Fibroblast of skin of right quadriceps (primary cell): ENCODE data around the gene TCERG1L.
"Not testable (repeated sequence)": the region's sequence is repeated elsewhere in the genome, so short reads cannot be mapped to it uniquely, and the experiment has no call there.

Experiments used
- DNase-seq: peaks from one replicate; pipeline ENCODE4 v3.0.0-alpha.2; 2013

Gene TCERG1L

DNA sequence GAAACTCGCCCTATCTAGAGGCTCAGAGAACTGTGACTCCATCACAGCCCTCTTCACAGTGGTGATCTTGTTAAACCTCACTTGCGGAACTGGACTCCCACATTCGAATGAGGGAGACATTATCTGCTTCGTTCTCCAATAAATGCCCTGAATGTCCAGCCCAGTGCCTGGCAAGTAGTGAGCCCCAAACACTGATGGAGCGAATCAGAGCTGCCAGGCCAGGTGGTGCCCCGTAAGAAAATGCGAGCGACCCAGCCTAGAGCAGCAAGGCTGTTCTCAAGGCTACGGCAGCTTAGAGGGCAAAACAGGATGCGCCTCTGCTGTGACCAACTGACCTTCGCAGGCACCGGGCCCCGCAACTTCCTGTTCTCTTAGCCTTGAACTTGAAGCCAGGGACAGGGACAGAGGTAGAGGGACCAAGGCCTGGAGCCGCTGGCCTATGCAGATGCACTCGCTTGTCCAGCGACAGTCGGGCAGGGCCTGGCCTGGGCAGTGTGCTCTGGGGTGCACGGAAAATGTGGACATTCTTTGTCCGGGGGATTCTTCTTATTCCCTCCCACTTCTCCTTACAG lies 217.6 kb downstream of the TCERG1L start:
- DNase-seq = no peak

DNA sequence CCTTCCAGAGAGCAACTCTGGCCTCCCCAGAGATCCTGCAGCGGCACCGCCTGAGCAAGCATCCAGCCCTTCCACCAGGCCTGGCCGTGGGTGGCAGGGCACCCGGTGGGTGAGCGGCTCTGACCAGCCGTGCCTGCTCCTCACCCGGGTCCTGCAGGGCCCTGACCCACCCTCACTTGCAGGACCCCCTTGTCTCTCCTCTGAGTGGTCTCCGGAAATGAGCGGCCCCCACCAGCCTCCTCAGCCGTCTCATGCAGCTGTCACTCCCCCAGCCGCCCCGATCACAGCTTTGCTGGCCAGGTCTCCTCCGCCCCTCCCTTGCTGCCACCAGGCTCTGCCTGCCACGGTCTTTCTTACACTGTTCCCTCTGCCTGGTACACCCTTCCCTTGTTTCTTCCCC lies 218.2 kb downstream of the TCERG1L start:
- DNase-seq = no peak

DNA sequence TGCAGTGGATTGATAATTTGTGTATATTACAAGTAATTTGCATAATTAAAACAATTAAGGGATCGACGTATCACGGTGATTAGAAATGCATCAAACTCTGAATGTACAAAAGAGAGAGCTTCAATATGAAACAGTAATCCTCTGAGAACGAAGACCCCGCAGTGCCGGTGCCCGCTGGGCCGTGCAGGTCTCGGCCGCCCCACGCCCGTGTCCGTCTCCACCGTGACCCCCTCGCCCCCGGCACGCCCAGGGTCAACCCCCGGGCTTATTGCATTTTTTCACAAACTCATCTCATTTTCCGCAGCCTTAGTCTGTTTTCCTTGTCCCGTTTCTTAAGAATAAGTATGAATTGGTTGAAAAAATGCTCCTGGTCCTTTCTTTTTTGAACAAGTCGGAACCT lies 218.6 kb downstream of the TCERG1L start:
- DNase-seq = no peak

DNA sequence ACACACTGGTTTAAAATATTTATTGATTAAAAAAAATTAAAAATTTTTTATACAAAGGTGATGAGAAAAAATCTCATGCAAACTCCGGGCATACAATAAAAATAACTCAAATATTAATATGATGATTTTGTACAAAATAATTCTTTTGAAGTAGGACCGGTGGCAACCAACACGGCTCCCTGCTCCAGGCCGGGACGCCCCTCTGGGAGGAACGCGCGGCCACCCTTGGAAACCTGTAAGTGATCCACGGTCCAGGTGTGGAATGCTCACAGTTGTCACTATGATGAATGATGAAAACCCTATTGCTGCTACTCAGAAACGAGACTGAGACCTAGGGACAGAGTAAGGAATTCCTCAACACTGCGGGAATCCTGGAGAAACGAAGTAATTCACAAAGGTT lies 219.1 kb downstream of the TCERG1L start:
- no peak for DNase-seq

DNA sequence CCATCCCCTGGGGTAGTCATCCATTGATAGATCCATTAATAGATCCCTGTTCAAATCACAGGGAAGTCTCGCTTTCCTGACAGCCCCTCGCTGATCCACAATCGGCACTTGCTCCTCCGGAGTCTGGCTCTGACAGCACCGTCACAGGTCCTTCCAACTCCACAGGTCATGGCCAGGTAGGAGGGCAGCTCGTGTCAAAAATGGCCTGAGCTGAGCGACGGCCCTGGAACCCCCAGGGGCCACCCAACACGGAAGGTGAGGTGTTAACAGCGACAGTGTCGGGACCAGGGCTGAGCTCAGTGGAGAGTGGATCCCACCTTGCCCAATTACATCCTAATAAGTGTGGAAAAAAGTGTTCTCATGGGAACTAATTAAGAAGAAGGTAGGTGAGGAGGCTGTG lies 219.8 kb downstream of the TCERG1L start:
- no peak for DNase-seq

DNA sequence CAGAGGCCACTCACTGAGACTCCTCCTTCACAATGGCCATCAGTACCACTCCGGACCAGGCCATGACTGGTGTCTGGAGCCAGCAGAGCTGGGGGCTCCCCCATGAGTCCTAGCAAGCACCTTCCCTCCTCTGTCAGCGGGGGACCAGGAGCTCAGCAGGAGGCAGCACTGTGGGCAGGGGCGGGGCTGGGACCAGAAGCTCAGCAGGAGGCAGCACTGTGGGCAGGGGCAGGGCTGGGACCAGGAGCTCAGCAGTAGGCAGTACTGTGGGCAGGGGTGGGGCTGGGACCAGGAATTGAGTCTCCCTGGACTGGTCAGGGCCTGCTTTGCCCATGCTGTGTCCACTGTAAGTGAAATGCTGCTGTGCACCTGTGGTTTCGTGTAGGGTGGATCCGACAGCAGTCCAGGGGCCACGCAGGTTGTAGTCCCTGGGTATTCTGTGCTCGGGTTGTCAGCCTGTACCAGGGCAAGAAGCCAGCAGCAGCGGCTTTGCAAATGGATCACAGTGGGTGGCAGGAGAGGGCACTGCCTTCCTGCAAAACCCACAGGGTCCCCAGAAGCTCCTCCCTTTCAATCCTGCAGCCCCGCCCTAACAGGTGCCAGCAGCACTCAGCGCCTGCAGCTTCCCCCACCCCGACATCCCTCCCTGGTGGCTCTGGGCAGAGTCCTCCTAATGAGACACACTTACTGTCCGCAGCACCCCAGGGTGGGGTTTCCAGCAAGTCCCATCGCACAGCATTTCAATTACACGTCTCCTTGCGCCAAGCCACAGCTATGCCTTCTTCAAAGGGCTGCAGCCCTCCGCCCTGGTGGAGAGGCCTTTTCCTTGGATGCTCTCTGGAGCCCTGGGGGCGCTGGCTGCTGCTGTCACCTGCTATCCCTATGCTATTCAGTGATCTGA lies 220.5 kb downstream of the TCERG1L start:
- no peak for DNase-seq

DNA sequence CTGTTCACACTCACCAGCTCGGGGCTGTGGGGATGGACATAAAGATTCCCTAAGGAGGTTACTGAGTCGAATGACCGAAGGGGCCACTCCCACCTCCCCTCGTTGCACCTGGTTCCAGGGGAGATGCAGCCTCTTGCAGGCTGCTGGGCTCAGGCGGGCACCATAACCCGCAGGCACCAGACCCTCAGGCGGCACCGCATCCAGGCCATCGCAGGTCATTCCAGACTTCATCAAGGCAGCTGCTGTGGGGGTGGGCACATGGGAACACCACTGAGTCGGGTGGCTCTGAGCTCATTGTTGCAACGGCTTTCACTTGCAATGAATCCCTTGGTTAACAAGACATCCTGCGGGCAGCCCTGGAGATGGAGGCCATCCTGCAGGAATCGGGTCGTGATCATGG lies 221.7 kb downstream of the TCERG1L start:
- no peak for DNase-seq

DNA sequence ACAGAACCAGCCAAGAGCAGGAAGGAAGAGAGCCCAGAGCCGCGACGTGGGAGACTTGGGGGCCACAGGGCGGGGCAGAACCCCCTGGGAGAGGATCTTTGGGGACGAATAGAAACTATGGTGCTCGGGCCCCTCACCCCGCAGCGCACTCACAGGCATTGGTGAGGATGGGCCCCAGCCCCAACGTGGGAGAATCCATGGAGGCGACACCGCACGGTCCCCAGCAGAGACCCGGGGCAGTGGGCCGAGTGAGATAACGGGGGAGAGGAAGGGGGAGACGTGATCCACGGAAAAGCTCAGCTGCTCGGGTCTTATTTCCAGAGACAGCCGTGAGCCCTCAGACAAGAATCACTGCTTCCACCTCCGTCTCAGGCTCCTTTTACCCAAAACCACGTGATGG lies 222.4 kb downstream of the TCERG1L start:
- no peak for DNase-seq

DNA sequence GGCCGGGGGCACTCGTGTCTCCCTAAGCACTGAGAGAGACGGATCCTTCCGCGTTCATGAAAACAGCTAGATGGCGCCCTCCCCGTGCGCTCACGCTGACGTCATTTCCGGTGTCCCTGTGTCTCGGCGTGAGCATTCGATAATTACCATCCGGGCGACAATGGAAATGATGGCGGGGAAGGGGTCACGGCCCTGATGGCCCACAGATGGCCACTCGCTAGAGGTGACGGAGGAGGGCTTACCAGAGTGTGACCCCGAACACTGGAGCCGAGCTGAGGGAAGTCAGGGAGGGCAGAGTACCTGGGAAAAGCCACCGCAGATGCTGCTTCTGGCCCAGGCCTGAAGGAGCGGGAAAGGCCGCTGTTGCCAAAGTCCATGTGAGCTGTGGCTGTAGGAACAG lies 222.9 kb downstream of the TCERG1L start:
- no peak for DNase-seq

DNA sequence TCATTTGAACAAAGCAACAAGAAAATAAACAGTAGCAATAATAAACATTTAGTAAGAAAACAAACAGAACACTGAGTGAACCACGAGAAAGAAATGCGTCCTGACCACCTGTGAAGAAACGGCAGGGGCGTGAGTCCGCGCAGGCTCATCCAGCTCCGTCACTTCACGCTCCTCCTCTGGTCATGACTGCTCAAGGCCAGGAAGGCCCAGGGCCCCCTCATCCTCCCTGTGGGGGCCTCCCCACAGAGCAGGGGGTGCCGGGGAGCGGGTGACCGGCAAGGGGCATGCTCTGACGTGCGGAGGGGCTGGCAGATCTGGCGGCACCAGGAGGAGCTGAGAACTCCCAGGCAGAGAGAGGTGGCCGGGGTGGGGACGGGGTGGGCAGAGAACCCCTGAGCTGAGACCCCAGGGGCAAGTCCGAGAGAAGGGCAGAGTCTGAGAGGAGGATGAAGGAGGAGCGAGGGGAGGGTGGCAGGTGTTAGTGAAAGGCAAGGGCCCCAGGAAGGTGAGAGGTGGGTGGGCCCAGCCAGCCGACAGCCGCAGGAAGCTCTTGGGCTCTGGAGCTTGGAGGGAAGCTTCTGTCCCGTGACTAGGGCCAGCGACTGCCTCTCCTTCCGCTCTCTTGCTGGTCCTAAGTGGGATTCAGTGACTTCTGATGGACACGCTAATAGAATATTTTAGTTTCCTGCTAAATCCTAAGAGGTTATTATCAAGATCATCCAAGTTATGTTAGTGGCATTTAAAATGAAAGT lies 223.9 kb downstream of the TCERG1L start:
- DNase-seq = no peak

DNA sequence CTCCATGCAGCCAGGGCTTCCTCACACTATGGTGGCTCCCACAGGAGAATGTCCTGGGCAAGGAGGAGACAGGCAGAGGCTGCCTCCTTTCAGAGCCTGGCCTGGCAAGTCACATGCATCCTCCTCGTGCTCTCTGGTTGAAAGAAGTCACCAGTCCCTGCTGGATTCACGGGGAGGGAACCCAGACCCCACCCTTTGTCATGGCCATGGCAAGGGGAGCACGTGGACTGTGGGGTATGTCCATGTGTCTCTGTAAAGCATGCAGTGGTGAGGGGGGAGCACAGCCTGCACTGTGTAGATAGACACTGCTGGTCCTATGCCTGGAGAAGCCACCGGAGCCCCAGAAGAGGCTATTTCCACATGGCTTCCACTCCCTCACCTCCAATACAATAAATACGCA lies 225.0 kb downstream of the TCERG1L start:
- no peak for DNase-seq

DNA sequence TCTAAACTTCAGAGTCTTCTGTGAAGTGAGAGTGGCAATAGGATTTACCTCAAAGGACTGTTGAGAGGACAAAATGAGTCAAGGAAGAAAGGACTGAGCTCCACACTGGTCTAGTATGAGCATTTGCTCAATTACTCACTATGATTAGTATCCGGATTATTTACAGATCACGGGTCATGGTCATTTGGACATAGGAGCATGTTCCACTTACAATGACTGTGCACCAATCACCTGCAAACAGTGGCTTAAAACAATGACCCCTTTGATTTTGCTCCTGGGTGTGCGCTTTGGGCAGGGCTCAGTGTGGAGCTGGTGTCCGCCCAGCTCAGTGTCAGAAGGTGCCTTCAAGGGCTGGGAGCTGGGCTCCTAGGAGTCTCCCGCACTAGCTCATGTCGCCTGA lies 225.4 kb downstream of the TCERG1L start:
- DNase-seq = no peak

DNA sequence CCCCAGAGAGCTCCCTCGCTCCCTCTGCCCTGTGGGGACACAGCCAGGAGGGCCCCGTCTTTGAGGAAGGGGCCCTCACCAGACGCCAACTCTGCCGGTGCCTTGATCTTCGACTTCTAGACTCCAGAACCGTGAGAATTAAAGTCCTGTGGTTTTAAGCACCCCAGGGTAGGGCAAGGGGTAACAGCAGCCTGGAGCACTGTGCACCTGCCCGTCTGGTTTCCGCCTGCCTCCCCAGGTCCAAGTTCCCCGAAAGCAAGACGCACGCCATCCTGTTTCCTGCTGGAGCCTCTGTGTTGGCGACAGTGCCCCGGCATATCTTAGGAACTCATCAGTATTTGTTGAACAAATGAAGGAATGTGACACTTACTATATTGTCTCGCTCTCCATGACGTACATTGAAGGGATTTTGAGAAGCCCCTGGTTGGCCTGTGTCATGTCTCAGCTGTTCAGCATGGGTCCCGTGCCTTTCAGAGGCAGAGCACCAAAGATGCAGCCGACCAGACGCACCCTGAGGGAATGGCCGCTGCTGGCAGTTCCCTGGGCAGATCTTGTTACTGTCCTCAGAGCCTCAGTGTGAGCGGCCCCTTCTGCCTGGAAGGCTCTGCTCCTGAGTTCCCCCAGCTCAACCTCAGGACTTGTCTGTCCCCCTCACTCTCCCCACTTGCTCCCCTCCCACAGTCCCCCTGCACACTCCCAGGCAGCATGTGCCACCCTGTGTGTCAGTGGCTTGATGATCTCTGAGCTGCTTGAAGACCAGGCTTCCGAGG lies 226.2 kb downstream of the TCERG1L start:
- no peak for DNase-seq

DNA sequence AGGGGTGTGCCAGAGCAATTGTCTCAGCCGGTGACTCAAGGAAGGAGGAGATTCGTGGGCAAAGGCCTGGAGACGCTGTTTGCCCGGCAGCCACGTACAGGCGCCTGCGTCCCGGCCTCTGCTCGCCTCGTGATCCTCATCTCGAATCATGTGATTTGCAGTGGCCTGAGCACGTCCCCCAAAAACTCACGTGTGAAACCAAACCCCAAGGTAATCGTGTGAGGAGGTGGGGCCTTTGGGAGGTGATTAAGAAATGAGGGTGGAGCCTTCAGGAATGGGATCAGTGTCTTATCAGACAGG lies 226.8 kb downstream of the TCERG1L start:
- no peak for DNase-seq

DNA sequence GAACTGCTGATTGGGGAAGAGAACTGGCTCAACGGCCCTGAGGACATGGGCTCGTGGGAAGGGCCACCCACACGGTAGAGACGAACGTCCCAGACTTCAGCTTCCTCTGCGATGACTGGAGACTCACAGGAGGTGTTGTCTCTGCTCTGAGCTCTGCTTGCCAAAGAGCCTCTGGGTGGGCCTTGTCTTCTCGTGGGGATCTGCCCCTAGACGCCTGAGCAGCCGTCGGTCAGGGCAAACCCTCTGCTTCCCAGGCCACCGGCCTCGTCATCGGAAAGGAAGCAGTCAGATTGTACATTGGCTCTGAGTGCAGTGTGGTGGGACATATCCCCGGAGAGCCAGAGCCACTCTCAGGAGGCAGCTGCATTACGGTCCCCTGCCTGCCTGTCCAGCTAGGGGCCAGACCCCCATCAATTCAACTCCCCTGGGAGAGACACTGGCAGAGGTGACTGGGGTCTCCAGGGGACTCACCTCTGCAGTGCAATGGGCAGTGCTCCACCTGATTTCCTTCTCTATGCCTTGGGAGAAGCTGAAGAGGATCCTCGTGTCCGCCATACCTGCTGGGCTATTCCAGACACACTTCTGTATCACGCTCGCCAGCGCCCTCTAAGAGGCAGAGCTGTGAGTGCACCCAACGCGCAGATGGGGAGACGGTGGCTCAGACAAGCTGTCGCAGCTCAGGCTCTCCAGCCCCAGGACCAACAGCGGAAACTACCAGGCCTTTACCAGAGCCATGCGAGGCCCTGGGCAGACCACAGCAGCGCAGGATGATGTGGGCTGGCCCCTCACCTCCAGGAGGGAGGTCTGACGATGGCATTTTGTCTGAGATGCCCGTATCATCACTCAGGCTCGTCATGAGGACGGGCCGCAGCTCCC lies 227.4 kb downstream of the TCERG1L start:
- no peak for DNase-seq

DNA sequence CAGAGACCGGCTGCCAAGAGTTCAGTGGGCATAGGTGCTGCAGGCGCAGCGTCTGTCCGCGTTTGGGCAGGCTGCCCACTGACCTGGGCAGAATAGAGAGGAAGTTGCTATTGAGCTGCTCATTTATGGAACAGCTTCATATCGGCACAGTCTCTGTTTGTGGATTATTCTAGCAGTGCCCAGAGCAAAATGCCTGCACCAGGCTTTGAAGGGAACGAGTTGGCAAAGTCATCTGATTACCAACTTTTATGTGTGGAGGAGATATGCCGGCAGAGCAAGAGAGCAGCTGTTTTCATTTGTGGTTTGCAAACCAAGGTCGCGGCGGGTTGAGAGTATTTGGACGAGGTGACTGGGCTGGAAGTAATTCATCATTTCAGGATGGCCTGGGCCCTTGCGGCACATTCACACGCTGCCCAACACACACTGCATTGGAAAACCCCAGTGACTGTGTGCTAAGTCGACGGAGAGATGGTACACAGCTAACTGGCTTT lies 228.5 kb downstream of the TCERG1L start:
- DNase-seq = no peak

DNA sequence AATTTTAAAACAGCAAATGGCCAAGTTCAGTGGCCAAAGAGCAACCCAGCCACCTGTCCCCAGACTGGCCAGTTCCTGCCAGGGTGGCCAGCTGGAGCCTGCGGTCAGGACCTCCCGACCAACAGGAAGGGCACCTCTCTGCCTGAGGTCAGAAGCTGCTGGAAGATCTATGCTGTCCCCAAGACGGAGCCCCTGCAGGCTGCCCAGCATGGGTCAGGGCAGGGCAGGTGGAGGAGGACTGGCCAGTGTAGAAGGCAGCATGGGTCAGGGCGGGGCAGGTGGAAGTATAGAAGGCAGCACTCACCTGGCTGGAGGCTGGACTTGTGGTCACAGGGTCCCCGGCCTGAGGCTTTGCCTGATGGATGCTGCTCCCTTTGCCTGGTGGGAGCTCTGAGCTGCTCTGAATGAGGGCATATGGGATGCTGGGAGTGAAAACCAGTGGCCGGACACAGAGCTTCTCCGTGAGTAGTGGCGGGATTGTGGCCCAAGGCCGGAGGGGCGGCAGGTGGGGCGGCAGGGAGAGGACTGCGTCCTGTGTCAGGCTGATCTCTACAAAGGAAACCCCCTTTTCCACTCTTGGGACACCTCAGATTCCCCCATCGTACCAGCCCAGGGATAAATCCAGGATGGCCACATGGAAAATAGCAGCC lies 229.2 kb downstream of the TCERG1L start:
- no peak for DNase-seq

DNA sequence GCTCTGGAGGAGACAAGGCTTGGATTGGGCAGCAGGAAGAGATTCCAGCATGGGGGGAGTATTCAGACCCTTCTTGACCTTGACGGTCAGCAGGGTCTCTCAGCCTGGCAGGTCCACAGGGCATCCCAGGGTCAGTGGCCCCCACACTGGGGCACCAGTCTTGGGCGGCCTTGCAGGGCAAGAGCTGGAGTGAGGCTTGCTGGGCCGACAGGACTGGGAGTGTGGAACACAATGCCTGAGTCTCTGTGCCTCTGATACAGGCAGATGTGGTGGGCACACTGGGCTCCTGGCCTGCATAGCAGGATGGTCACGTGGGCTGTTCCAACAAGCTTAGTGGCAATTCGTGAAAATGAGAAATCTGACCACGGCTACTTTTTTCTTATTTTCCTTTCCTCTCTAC lies 229.7 kb downstream of the TCERG1L start:
- DNase-seq = no peak

DNA sequence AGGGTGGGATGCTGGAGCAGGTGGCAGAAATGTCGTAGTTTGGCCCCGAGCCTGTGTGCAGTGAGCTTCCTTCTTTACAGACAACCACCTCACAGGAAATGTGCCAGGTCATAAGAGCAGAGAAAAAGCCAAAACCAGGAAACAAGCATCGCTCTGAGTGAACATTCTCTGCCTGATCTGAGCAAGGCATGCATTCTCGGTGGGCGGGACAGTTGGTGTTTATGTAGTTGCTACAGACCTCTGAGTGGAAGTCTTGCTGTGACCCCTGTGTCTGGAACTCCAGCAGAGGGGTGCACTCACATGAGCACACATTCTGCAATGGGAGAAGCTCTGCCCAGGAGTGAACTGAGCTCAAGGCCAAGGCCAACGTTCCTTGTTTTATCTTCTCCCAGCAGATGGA lies 230.1 kb downstream of the TCERG1L start:
- DNase-seq = no peak

DNA sequence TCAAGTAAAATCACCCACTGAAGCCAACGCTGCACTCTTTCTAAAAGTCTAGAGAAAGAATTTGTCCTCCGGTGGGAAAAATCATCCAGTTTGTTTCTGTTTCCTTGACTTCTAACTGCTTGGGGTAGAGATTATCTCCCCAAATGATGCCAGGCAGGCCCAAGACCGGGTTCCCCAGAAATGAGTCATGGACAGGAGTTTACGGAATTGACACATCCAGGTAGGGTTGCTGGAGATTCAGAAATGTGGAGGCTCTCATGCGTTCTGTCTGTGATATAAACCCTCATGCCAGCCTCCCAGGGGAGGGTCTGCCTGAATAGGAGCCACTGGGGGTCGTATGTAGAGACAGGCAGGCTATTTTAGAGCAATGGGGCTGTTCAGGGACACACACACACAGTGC lies 230.9 kb downstream of the TCERG1L start:
- DNase-seq = no peak

DNA sequence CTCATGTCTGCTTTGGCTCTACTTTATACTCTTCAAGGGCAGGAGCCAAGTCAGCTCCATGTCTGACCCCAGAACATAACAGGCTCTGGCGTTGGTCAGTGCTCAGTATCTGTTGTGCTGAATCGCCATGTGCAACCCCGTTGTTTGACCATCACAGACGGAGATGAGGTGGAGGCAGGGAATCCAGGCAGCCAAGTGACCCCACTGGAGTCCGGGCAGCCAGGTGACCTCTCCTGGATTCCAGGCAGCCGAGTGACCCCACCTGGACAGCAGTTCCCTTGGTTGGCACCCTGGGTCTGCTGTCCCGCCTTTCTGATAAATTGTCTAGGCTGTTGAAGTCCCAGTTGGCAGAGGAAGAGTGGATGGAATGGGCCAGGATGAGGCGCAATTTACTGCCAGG lies 232.2 kb downstream of the TCERG1L start:
- no peak for DNase-seq

DNA sequence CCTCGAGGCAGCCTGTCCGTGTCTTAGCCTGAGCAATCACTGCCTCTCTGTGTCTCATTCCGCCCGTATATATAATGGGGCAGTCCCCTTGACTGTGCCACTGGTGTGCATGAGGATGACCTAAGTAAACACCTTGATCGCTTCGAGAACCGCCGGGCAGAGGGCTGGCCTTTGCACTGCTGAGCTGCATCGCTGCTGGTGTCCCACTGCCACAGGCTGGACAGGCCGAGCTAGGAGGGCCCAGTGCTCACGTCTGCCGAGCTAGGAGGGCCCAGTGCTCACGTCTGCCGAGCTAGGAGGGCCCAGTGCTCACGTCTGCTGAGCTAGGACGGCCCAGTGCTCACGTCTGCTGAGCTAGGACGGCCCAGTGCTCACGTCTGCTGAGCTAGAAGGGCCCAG lies 232.6 kb downstream of the TCERG1L start:
- not testable (repeated sequence) for DNase-seq
